NOMO-1 (cell line): ENCODE data around the gene ASB1.

Source experiments
- DNase-seq, 2 experiments: peaks; one replicate each; lab custom pipeline; 2025; ENCODE audit not compliant: unreplicated experiment in 2 of 2; lab: John Stamatoyannopoulos, UW

ASB1 gene, protein sequence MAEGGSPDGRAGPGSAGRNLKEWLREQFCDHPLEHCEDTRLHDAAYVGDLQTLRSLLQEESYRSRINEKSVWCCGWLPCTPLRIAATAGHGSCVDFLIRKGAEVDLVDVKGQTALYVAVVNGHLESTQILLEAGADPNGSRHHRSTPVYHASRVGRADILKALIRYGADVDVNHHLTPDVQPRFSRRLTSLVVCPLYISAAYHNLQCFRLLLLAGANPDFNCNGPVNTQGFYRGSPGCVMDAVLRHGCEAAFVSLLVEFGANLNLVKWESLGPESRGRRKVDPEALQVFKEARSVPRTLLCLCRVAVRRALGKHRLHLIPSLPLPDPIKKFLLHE

DNA sequence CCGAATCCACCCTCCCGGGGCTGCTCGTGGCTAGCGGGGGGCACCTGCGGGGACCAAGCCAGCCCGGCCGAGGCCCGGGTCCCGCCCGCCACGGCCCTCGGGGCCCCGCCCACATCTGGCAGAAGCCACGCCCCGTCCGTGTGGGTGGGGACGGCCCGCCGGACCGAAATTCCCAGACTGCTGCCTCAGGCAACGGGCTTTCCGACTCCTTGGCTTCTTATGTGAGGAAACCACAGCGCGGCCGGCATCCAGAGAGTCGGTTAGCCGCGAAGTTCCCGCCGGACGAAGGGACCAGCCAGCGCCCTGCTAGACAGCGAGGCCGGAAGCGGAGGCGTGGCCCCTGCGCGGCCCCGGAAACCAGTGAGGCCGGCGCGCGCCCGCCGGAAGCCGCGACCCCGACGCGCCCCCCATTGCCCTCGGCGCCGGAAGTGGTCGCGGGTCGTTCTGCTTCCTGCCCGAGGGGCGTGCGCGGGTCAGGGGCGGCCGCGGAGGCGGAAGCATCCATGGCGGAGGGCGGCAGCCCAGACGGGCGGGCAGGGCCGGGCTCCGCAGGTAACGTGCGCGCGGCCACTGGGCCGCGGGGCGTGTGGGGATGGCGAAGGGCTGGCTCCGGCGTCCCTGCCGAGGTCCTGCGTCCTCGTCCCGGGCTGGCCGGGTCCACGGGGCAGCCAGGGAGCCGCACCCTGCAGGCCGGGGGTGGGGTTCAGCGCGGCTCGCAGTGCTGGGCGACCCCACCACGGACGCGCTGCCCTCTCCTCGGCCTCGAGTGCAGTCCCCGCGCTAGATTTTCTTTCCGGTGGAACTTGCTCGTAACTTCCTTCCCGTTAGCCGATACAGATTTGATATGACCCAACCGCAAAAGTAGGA is at the start of gene ASB1:
Gene ASB1, plus strand, starts transcription at position 360 of the 867 bp plus-strand sequence. Its CDS starts 144 bp downstream, at position 504.
- peak; percentile 54 to 64 for DNase-seq

DNA sequence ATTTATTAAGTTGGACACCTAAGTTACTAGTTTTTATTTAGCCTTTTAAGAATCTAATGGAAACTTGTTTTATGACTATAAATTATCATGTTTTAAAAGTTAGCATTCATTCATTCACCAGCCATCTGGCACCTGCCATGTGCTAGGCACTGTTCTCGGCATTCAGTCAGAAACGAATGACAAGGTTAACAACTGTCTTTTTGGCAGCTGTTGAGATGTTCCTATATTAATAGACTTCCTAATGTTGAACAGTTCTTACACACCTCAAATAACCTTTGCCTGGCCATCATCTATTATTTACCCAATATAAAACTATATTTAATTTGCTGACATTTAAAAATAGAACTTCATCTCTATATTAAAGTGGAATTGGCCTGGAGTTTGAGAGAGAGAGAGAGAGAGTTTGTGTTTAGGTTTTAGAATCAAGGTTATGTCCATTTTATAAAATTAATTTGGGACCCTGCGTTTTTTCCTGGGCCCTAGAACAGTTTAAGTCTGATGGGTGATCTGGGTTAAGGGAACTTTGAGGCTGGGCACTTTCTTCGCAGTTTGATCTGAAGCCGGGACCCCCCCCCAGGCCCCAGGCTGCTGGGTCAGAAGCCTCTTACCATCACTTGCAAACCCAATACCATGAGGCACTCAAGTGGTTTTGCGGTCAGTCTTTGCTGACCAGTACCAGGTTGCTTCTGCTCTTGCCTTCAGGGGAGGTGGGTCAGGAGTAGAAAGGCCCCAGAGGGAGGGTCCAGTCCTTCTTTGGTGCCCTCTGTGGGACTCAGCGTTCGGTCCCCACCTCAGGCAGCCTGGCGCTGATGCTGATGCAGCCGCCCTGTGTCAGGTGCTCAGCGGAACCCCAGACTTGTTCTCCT is 48.3 kb upstream of the ASB1 start:
- no peak for DNase-seq

DNA sequence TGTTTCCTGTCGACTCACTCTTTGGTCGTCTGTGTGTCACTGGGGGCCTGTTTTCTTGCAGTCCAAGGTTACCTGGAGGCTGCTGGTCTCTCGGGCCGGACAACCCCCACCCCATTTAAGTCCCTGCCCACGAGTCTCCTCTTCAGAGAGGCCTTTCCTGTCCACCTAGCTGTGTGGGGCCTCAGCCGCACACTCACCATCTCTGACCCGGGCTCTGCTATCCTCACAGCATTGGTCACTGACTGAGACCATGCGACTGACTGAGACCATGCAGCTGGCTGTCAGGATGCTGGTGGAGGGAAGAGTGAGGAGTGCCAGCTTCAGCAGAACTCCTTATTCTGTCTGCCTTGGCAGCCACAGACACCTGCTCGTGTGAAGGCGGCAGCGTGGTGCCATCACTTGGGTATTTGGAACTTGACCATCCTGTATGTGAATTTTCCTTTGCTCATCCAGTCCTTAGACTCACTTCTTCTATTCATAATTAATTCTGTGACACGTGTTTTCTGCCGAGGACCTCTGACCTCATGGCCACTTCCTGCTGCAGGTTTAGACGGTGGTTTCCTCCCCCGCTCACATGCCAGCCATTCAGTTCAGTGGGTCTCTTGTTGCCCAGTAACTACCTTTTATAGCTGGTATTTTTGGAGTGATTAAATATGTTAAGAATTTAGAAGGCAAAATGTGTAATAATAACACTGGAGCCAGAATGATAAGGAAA is 47.5 kb upstream of the ASB1 start:
- DNase-seq, result peak; percentile 39 to 60

DNA sequence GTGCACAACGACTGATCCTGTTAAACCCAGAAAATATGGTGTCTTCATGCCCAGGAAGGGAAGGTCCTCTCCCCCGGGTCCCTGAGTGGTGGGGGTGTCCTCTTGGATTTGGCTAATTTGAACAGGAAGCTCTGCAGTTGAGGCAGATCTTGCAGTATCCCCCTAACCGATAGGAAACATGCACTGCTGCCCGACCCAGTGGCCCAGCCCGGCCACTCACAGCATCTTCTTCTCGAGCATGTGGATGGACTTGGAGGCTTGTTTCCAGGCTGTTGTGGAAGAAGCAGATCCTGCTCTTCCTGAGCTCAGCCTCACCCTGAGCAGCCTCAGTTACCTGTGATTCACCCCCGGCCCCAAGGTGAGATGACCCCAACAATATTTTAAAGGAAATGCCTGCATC is 46.4 kb upstream of the ASB1 start:
- no peak for DNase-seq

DNA sequence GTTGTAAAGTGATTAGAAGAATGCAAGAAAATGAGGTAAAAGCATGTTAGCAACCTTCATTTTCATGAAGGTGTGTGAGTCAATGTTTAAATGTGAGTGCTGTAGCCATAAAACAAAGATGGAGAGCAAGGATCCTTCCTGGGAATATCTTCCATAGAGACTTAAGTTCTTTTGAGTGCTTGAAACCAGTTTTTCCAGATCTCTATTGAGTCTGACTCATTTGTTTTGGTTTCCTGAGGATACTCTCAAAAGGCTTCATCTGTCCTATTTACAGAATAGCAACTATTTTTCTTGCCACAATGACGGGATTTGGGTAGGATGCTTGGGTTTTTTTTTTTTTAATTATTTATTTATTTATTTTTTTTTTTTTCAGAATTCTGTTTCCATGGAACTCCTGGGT is 45.9 kb upstream of the ASB1 start:
- DNase-seq, result no peak

DNA sequence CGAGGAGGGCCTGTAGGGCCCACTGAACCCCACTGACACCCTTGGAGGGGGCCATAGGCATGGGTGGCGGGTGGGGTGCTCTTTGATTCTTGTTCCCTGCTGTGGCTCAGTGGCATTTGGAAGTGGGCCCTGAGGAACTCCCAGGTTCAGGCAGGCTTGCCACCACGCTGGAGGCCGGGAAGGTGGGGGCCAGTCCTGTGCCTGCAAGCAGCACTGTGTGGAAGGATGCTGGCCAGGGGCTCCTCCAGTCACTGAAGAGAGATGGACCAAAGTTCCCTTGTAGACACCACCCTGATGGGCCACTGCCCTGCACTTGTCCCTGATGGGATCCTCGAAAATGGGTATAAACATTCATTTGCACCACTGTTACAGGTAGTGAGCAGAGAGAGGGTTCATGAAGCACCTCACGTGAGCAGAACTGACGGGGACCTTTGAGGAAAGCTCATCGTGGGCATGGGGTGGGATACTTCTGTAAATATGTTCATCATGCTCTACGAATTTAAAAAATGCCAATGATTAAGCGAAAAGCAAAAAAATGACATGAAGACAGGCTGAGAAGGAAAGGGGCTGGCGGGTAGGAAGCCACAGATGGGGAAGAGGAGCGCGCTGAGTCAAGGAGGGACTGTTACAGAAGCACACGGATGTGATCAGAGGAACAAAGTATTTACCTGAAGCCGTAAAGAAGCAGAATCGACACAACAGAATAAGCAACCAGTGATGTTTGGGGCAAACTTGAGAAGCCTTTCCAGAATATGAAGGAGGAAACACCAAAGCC is 45.2 kb upstream of the ASB1 start:
- DNase-seq, result peak; percentile 60 to 73

DNA sequence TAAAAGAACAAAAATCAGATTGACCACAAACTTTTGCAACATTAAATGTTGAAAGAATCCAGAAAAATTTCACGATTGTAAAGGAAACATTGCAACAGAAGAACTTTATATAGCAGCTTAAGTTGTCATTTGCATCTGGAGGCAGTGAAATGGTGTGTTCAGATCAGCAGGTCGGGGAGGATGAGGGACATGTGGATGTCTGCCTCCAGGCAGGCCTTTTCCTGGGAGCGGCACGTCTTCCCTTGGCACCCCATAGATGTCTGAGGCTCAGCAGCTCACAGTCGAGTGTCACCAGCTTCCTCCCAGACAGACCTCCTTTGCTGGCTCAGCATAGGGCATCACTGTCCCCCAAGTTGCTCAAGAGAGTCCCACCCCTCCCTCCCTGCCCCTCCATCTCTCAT is 44.3 kb upstream of the ASB1 start:
- DNase-seq, result peak; percentile 63 to 83

DNA sequence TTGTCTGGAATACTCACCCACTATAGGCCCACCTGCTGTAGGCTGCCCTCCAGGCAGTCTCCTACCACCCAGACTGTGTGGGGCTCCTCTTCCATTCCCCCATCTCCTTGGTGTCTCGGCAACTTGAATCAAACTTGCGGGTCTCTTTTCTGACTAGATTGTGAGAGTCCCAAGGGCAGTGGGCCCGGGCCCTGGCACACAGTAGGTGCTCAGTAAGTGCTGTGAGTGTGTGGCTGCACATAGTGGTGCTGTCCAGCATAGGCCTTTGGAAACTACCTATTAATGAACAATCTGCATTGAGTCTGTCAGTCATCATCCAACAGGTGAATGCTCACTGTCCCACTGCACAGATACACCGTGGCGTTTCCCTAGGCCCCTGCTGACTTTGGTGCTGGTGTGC is 43.6 kb upstream of the ASB1 start:
- DNase-seq, result no peak

DNA sequence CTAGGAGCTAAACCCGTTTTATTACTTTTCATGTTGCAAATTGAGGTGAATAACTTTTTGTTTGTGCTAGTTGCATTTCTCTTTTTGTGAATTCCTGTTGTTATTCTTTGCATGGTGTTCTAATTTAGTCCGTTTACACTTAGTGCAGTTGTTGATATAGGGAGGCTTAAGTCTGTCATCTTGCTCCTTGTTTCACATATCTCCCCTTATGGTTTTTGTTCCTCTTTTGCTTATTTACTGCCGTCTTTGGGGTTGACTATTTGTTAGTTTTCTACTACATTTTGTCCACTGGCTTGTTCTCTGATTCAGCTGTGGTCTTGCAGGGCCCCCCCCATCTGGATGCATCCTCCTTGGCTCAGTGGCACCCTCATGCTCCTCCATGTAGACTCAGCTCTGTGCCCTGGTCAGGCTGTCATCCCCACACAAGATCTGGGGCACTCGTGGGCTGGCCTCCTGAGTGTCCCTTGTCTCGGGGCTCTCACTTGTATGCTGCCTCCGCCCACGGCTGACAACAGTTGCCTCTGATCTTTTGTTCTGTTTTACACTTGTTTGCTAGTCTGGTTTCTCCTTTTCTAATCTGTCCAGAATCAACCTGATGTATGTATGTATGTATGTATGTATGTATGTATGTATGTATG is 42.9 kb upstream of the ASB1 start:
- peak in 1 of 2 experiments; percentile 22 for DNase-seq

DNA sequence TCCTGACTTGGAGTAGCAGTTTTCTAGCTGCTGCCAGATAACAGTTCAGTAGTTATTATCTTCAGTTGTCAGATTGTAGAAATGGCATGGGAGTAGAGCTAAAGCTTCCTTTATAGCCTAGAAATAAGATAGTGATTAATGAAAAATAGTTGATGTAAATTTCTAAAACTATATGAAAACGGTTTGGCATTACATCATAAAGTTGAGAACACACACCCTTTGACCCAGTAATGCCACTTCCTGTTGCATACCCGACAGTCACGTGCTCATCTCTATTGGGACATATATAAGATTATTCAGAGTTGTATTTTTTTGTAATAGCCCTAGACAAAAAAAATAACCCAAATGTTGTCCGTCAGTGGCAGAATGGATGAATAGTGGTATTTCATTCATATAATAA is 39.4 kb upstream of the ASB1 start:
- DNase-seq, result peak; percentile 47 to 67

DNA sequence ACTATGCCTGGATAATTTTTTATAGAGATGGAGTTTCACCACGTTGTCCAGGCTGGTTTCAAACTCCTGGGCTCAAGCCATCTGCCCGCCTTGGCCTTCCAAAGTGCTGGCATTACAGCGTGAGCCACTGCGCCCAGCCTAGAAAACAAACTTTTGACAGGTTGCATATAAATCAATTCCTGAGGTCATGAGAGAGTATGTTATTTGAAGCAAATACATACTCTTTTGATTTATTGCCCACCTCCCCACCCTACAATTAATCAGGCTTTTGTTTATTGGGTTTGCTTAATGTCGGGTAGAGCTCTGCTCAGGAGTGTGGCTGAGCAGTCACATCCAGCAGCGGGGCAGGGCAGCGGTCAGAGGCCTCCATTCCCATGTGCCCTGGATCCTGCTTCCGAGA is 37.9 kb upstream of the ASB1 start:
- DNase-seq, result no peak

DNA sequence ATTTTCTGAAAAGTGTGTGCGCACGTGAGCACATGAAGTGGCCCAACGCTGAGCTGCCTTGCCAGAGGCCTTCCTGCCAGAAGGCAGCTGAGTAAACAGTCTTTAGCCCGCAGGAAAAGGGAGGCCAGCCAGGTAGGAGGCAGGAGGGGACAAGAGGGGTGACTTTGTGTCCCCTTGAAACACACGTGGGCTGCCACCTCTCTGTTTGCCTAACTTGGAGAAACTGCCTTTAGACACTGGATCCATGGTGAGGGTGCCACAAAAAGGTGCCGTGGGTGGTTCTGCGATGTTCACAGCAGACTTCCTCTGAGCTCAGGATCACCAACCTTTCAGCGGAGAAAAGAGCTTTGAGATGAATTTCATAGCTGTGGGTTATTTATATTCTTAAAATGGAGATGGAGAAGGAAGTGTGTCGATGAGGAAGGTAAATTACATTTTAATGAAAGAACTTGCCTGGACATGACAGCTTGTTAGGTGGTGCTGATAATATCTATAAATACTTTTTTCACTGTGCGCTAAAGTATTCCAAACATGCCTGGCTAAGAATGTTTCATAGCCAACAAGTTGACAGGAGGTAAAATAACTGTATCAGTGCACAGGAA is 36.6 kb upstream of the ASB1 start:
- DNase-seq, result peak in 1 of 2 experiments; percentile 35

DNA sequence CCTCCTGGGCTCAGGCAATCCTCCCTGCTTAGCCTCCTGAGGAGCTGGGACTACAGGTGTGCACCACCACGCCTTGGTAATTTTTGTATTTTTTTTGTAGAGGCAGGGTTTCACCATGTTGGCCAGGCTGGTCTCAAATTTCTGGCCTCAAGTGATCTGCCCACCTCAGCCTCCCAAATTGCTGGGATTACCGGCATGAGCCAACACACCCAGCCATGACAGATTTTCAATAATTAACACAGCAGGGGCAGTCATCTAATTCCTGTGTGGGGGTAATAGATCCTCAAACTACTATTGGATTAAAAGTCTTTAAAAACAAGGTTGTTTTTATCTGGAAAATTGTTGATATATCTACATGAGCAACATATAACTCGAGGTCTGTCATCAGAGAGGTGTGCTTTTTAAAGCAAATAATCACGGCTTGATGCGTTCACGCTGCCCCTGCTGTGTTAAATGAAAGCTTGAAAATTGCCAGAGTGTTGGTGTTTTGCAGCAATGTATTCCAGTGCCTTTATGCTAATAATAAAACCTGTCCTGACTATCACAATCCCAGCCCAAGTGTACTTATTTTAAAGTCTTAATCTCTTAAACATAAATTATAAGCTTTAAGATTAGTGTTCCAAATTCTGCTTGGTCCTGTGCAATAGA is 35.6 kb upstream of the ASB1 start:
- no peak for DNase-seq

DNA sequence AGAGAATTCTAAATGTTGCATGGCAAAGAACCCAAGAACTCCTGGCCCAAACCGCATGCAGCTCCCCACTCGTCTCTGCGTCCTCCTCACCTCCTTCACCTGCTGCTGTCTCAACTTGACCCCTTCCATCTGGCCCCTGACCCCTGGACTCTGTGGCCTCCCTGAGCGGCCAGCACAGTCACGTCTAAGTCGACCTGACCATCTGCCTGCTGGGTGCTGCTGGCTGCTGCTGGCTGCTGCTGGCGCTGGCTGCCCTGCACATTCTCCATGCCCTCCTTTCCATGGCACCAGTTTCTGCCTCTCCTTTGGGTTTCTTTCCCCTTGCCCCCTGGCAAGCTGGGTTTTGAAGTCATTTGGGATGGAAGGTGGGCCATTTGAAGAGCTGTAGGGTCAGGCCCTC is 30.1 kb upstream of the ASB1 start:
- DNase-seq, result no peak

DNA sequence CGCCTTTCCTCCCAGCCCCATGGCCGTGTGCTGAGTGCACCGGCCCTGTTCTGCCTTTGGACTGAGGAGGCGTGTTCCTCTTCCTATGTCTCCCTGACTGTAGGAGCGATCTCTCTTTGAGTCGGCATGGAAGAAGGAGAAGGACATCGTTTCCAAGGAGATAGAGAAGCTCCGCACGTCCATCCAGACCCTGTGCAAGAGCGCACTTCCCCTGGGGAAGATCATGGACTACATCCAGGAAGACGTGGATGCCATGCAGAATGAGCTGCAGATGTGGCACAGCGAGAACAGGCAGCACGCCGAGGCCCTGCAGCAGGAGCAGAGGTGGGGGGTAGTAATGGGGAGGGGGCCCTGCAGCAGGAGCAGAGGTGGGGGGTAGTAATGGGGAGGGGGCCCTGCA is 29.4 kb upstream of the ASB1 start:
- DNase-seq, result no peak

DNA sequence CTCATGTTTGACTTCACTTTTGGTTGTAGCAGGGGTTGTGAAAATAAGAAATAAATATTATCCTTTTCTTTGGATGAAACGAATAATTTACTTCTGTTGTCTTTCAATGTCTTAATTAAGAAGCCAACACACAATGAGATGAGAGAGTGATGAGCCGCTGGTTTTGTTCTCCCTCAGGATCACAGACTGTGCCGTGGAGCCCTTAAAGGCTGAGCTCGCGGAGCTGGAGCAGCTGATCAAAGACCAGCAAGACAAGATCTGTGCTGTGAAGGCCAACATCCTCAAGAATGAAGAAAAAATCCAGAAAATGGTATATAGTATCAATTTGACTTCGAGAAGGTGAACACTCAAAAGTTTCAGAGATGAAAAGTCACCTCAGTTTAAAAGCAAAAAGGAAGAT is 28.1 kb upstream of the ASB1 start:
- DNase-seq, result no peak

DNA sequence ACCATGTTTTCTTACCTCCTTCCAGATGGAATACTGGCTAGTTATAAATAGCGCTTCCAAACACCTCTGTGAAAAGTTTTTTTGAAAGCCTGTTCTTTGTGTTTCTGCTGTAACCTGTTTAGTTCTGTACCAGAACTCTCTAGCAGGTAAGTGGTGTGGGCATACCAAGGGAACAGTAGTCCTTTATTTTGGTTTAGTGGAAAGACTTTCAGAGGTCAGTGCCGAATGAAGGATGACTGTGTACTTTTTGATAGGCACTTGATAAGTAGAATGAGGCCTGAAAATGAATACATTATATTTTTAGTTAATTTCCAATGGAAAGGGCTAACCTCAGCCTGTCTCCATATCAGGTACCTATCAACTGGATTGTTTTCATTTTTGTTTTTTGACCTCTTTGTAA is 27.6 kb upstream of the ASB1 start:
- DNase-seq, result no peak

DNA sequence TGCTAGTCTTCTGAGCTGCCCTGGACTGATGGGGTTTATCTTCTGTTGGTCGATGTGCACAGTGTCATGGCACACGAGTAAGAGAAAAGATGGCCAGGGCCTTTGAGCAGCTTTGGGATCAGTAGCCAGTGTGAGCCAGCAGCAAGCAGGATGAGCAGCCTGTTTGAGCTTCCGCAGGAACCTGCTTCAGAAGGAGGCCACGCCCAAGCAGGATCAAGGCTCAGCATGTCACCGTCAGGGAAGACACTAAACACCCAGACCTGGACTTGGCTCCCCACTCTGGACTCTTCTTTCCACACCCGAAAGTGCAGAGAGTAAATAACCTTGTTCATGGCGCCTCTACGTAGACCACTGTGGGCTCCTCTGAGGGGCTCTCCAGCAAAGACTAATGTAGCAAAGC is 25.2 kb upstream of the ASB1 start:
- no peak for DNase-seq
